Measurements from ENCODE around the gene KCNK17. TPM values are rescaled to one million over a fixed set of nuclear protein-coding genes. Genes with fewer than 3 reads are reported as not detected.

KCNK17 gene
- total and polyA plus RNA-seq, 4 experiments from 2014 or later, result not detected

DNA sequence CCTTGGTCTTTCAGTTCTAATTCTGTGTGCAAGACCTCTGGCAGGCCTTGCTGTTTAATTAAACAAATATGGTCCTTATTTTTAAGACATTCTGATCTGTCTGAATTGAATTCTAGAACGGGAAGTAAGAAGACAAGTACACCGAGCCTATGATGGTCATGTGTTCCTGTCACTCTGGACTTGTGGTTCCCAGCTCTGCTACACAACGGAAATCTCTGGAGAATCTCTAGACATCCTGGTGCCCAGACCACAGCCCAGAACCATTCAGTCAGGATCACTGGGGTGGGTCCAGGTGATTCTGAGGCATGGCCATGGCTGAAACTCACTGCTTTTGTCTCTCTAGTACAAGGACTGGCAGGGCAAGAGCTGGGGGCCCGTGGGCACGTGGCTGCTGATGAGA is 24.2 kb upstream of the KCNK17 start:
- H3K4me1 ChIP-seq (ENCODE audit: insufficient read depth, low read length), result peaks cover 10% of the 10 kb centered on the region
- no peaks in the 10 kb centered on the region for H3K9me3 ChIP-seq (ENCODE audit: control insufficient read depth in 1 of 2, low read length in 2 of 2)
- H3K27ac ChIP-seq (ENCODE audit: low read depth, low read length), result no peak overlapping the region
- H3K4me3 ChIP-seq (ENCODE audit: low read length in 2 of 2), result no peak overlapping the region
- H3K4me3 Mint-ChIP-seq, result no peak overlapping the region
- no peaks in the 10 kb centered on the region for H3K27me3 ChIP-seq (ENCODE audit: insufficient read depth, low read length)
- no peaks in the 10 kb centered on the region for H3K36me3 Mint-ChIP-seq
- peaks cover 8 to 12% (median 10%) of the 10 kb centered on the region in 4 donors for H3K4me1 Mint-ChIP-seq
- CTCF ChIA-PET (ENCODE audit: partially characterized antibody), result interaction anchor here (1.2 kb wide), 1 partner anchor 8 kb away, joined by 3 read pairs; no protein-coding TSS in a partner anchor
- H3K27ac Mint-ChIP-seq, result no peak overlapping the region
- intact Hi-C loops (cut with micrococcal nuclease), result no loop called here
- DNase-seq, result no peak
- H3K27me3 Mint-ChIP-seq, result peaks cover 10 to 19% of the 10 kb centered on the region in 2 donors
- POLR2A ChIA-PET (ENCODE audit: partially characterized antibody), result no interaction called here
- H3K9me3 Mint-ChIP-seq, result no peaks in the 10 kb centered on the region
- no peaks in the 10 kb centered on the region for H3K36me3 ChIP-seq (ENCODE audit: insufficient read depth, low read length)

DNA sequence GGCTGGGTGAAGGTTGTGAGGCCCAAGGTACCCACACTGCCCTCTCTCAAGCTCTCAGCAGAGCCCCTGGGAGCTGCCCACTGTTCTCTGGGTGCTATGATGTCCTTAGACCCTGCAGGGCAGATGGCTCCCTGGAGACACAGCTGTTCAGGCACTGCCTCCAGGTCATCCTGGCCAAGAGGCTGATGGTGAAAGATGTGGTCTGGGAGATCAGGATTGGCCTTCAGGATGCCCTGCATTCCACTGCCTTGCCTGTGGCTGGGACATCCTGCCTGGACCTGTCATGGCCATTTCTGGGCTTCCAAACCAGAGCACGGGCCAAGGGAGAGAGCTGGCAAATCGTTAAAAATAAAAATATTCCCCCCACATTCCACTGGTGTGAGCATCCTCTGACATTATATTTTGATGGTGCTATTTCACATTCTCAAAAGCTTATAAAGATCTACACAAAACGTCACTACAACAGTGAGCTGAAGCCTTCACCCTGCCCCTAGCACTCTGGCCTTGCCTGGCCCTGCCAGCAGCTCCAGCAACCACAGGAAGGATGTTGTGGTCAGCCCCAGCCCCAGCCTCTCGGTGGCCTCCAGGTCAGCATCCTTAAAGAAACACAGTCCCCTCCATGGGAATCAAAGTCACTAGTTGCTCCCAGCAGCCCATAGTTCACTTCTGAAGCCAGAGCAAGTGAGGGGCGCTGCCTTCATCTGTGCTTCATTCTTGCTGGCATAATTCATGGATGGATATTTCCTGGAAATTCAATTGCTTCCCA is 21.7 kb upstream of the KCNK17 start:
- Mint-ChIP-seq H3K9me3 (peaks cover 0 to 3% (median 0%) of the 10 kb centered on the region in 8 donors), H3K4me1 (peaks cover 8 to 12% (median 10%) of the 10 kb centered on the region in 4 donors), H3K27me3 (peaks cover 16 to 26% of the 10 kb centered on the region in 2 donors), H3K36me3 (no peaks in the 10 kb centered on the region), H3K4me3 (no peak overlapping the region), H3K27ac (peak overlapping the region in 1 of 7 donors; percentile 41)
- ChIA-PET POLR2A (ENCODE audit: partially characterized antibody) (no interaction called here), CTCF (ENCODE audit: partially characterized antibody) (interaction anchor here (0.9 to 2.3 kb wide), 4 partner anchors 7 to 26 kb away, joined by 3 to 8 read pairs (median 4); no protein-coding TSS in a partner anchor)
- H3K27me3 ChIP-seq (ENCODE audit: insufficient read depth, low read length), result no peaks in the 10 kb centered on the region
- no peak overlapping the region for H3K27ac ChIP-seq (ENCODE audit: low read depth, low read length)
- H3K4me1 ChIP-seq (ENCODE audit: insufficient read depth, low read length), result peaks cover 10% of the 10 kb centered on the region
- no peaks in the 10 kb centered on the region for H3K9me3 ChIP-seq (ENCODE audit: control insufficient read depth in 1 of 2, low read length in 2 of 2)
- intact Hi-C loops (cut with micrococcal nuclease), result no loop called here
- no peak overlapping the region for H3K4me3 ChIP-seq (ENCODE audit: low read length in 2 of 2)
- no peak for DNase-seq
- H3K36me3 ChIP-seq (ENCODE audit: insufficient read depth, low read length), result no peaks in the 10 kb centered on the region

DNA sequence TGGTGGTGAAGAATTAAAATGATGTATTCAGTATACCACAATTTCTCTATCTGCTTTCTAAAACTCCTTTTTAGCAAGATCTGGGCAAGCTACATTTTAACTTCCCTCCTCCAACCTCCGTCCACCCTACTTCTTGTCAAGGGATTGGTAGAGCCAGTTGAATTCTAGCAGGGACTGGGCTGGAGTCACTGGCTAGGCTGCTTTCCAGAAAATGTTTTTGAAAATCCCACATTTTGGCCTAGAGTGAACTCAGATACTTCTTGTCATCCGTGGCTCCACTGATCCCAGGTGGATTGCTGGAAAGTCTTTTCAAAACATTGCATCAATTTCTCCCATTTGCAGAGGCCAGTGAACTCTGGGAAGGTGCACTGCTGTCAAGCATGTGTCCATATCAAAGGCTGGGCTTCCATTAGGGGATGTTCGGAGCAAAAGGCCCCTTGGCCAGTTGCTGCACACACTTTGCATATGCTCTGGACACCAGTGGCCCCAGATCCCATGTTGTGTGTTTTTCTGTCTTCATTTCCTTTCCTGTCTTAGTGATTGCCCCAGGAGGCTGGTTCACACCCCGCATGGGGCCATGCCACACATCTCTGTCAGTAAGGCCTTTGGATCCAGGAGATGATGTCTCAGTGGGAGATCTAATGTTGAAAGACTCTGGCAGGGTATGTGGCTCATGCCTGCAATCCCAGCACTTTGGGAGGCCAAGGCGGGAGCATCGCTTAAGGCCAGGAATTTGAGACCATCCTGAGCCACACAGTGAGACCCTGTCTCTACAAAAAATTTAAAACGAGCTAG is 19.6 kb upstream of the KCNK17 start:
- no peak for DNase-seq
- no peaks in the 10 kb centered on the region for H3K36me3 ChIP-seq (ENCODE audit: insufficient read depth, low read length)
- no peak overlapping the region for H3K27ac Mint-ChIP-seq
- intact Hi-C loops (cut with micrococcal nuclease), result no loop called here
- POLR2A ChIA-PET (ENCODE audit: partially characterized antibody), result no interaction called here
- H3K9me3 ChIP-seq (ENCODE audit: control insufficient read depth in 1 of 2, low read length in 2 of 2), result no peaks in the 10 kb centered on the region
- no peaks in the 10 kb centered on the region for H3K27me3 ChIP-seq (ENCODE audit: insufficient read depth, low read length)
- H3K27ac ChIP-seq (ENCODE audit: low read depth, low read length), result no peak overlapping the region
- H3K36me3 Mint-ChIP-seq, result no peaks in the 10 kb centered on the region
- H3K4me3 Mint-ChIP-seq, result no peak overlapping the region
- peaks cover 12 to 27% of the 10 kb centered on the region in 2 donors for H3K27me3 Mint-ChIP-seq
- CTCF ChIA-PET (ENCODE audit: partially characterized antibody), result interaction anchor here (3.5 kb wide), 1 partner anchor 13 kb away, joined by 12 read pairs; no protein-coding TSS in a partner anchor
- peaks cover 8 to 12% (median 10%) of the 10 kb centered on the region in 4 donors for H3K4me1 Mint-ChIP-seq
- peaks cover 0 to 4% (median 0%) of the 10 kb centered on the region in 8 donors for H3K9me3 Mint-ChIP-seq
- H3K4me1 ChIP-seq (ENCODE audit: insufficient read depth, low read length), result peaks cover 10% of the 10 kb centered on the region
- H3K4me3 ChIP-seq (ENCODE audit: low read length in 2 of 2), result no peak overlapping the region

DNA sequence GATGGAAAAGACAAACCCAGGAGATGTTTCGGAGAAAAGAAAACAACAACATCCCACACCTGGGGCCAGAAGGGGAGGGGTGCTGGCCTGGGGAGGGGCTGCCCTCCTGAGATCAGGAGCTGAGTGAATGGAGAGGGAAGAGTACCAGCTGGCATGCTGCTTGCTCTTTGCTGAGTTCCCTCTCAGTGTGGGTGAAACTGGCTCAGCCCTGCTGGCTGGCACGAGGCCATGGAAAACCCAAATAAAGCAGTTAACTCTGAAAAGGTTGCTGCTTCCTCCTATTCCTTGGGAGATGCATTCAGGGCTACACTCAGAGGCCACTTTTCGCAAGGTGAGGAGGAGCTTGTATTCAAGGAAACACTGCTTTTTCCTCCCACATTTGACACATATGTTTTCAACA is 16.3 kb upstream of the KCNK17 start:
- Mint-ChIP-seq H3K36me3 (no peaks in the 10 kb centered on the region), H3K27ac (no peak overlapping the region), H3K4me3 (no peak overlapping the region), H3K27me3 (peaks cover 19 to 20% of the 10 kb centered on the region in 2 donors), H3K4me1 (no peaks in the 10 kb centered on the region), H3K9me3 (peaks cover 0 to 4% (median 0%) of the 10 kb centered on the region in 8 donors)
- Histone ChIP-seq H3K27me3 (ENCODE audit: insufficient read depth, low read length) (no peaks in the 10 kb centered on the region), H3K36me3 (ENCODE audit: insufficient read depth, low read length) (no peaks in the 10 kb centered on the region), H3K27ac (ENCODE audit: low read depth, low read length) (no peak overlapping the region), H3K4me3 (ENCODE audit: low read length in 2 of 2) (no peak overlapping the region), H3K4me1 (ENCODE audit: insufficient read depth, low read length) (no peaks in the 10 kb centered on the region), H3K9me3 (ENCODE audit: control insufficient read depth in 1 of 2, low read length in 2 of 2) (no peaks in the 10 kb centered on the region)
- intact Hi-C loops (cut with micrococcal nuclease), result no loop called here
- ChIA-PET POLR2A (ENCODE audit: partially characterized antibody) (no interaction called here), CTCF (ENCODE audit: partially characterized antibody) (interaction anchor here (3.5 kb wide), 1 partner anchor 16 kb away, joined by 12 read pairs; no protein-coding TSS in a partner anchor)
- no peak for DNase-seq

DNA sequence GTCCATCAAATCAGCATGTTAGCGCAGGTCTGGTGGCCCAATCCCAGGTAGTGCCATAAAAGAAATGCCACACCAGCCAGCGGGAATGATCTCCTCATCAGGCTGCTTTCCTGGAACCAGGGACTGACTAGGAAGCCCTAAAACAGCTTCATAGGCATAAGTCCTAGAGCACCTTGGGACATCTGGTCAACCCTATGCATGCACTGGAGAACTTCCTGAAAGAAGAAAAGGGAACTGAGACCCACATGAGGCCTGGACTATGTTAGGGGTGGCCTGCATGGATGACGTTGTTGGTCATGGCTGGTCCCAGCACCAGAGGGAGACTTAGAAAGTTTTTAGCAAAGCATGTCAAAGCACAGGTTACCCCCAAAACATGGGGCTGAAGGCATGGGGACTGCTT is 15.8 kb upstream of the KCNK17 start:
- no peaks in the 10 kb centered on the region for H3K27me3 ChIP-seq (ENCODE audit: insufficient read depth, low read length)
- H3K9me3 ChIP-seq (ENCODE audit: control insufficient read depth in 1 of 2, low read length in 2 of 2), result no peaks in the 10 kb centered on the region
- Mint-ChIP-seq H3K9me3 (peaks cover 0 to 4% (median 0%) of the 10 kb centered on the region in 8 donors), H3K27me3 (peaks cover 23 to 24% of the 10 kb centered on the region in 2 donors), H3K4me3 (no peak overlapping the region), H3K36me3 (no peaks in the 10 kb centered on the region), H3K4me1 (no peaks in the 10 kb centered on the region), H3K27ac (no peak overlapping the region)
- POLR2A ChIA-PET (ENCODE audit: partially characterized antibody), result no interaction called here
- CTCF ChIA-PET (ENCODE audit: partially characterized antibody), result no interaction called here
- no peaks in the 10 kb centered on the region for H3K36me3 ChIP-seq (ENCODE audit: insufficient read depth, low read length)
- H3K27ac ChIP-seq (ENCODE audit: low read depth, low read length), result no peak overlapping the region
- H3K4me1 ChIP-seq (ENCODE audit: insufficient read depth, low read length), result no peaks in the 10 kb centered on the region
- no peak for DNase-seq
- no peak overlapping the region for H3K4me3 ChIP-seq (ENCODE audit: low read length in 2 of 2)
- intact Hi-C loops (cut with micrococcal nuclease), result no loop called here

DNA sequence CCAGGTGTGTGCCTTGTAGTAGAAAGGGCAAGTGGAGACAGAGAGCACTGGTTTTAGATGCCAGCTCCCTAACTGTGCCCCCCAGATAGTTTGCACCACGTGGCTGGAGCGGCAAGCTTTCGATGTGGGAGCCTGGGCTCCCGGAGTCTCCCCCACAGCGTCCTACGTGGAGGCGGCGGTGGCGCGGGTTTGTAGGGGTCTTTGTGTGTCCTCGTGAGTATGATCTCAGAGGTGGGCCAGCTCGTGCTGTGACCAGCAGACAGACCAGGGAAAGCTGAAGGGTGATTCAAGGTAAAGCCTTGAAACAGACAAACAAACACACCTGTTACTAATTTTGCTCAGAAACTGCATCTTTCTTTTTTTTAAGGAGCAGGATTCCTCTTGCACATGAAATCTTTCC is 13.8 kb upstream of the KCNK17 start:
- Mint-ChIP-seq H3K4me3 (no peak overlapping the region), H3K36me3 (no peaks in the 10 kb centered on the region), H3K9me3 (peaks cover 0 to 4% (median 0%) of the 10 kb centered on the region in 8 donors), H3K27me3 (peaks cover 21 to 27% of the 10 kb centered on the region in 2 donors), H3K27ac (no peak overlapping the region), H3K4me1 (no peaks in the 10 kb centered on the region)
- Histone ChIP-seq H3K4me1 (ENCODE audit: insufficient read depth, low read length) (no peaks in the 10 kb centered on the region), H3K9me3 (ENCODE audit: control insufficient read depth in 1 of 2, low read length in 2 of 2) (no peaks in the 10 kb centered on the region), H3K27ac (ENCODE audit: low read depth, low read length) (no peak overlapping the region), H3K27me3 (ENCODE audit: insufficient read depth, low read length) (no peaks in the 10 kb centered on the region), H3K36me3 (ENCODE audit: insufficient read depth, low read length) (no peaks in the 10 kb centered on the region), H3K4me3 (ENCODE audit: low read length in 2 of 2) (no peak overlapping the region)
- no peak for DNase-seq
- POLR2A ChIA-PET (ENCODE audit: partially characterized antibody), result no interaction called here
- CTCF ChIA-PET (ENCODE audit: partially characterized antibody), result no interaction called here
- intact Hi-C loops (cut with micrococcal nuclease), result no loop called here

DNA sequence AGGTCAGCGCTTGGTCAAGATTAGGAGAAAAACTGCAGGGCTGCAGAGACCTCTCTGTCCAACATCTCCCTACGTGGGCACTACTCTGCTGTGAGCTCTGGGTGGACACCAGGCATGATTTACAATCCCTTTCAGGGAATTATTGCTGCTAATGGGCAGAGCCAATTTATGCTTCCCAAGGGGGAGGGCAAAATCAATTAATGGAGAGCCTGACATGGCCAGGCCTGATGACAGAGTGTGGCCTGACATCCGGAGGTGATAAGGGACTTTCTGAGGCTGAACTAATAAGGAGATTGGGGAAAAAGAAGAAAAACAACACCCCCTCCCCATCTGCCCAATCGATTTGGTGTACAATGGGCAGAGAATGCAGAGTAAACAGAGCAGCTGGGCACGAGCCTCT is 13.3 kb upstream of the KCNK17 start:
- Mint-ChIP-seq H3K27ac (no peak overlapping the region), H3K9me3 (peaks cover 0 to 3% (median 0%) of the 10 kb centered on the region in 8 donors), H3K36me3 (no peaks in the 10 kb centered on the region), H3K4me3 (no peak overlapping the region), H3K27me3 (peaks cover 18 to 24% of the 10 kb centered on the region in 2 donors), H3K4me1 (no peaks in the 10 kb centered on the region)
- ChIA-PET CTCF (ENCODE audit: partially characterized antibody) (interaction anchor here (1.0 kb wide), 1 partner anchor 17 kb away, joined by 3 read pairs; no protein-coding TSS in a partner anchor), POLR2A (ENCODE audit: partially characterized antibody) (no interaction called here)
- no peaks in the 10 kb centered on the region for H3K27me3 ChIP-seq (ENCODE audit: insufficient read depth, low read length)
- intact Hi-C loops (cut with micrococcal nuclease), result no loop called here
- no peaks in the 10 kb centered on the region for H3K4me1 ChIP-seq (ENCODE audit: insufficient read depth, low read length)
- no peak overlapping the region for H3K4me3 ChIP-seq (ENCODE audit: low read length in 2 of 2)
- DNase-seq, result no peak
- no peaks in the 10 kb centered on the region for H3K9me3 ChIP-seq (ENCODE audit: control insufficient read depth in 1 of 2, low read length in 2 of 2)
- no peak overlapping the region for H3K27ac ChIP-seq (ENCODE audit: low read depth, low read length)
- no peaks in the 10 kb centered on the region for H3K36me3 ChIP-seq (ENCODE audit: insufficient read depth, low read length)

Measured in CD4-positive, alpha-beta memory T cell (primary cell).